Vagina (tissue), 2 donors: ENCODE data around the gene GAB3.

ENCODE experiments used
- CTCF ChIP-seq, 3 experiments: fragments of 450-650 bp in 2 of 3; fragments of 200-600 bp in 1 of 3; sonication (generic) in 1 of 3; IDR thresholded peaks; one replicate each; pipeline ENCODE4 v1.5.1; 2017 to 2019; ENCODE audit warnings: antibody characterized with exemption in 3 of 3, mild to moderate bottlenecking in 2 of 3, moderate library complexity in 2 of 3
- POLR2AphosphoS5 ChIP-seq, 2 donors: sonication (generic); formaldehyde crosslinking; IDR thresholded peaks; one replicate each; pipeline ENCODE4 v1.9.0; 2017; ENCODE audit warnings: antibody characterized with exemption in 2 of 2, mild to moderate bottlenecking in 2 of 2, low read depth in 1 of 2; ENCODE audit not compliant: insufficient read depth in 1 of 2

DNA sequence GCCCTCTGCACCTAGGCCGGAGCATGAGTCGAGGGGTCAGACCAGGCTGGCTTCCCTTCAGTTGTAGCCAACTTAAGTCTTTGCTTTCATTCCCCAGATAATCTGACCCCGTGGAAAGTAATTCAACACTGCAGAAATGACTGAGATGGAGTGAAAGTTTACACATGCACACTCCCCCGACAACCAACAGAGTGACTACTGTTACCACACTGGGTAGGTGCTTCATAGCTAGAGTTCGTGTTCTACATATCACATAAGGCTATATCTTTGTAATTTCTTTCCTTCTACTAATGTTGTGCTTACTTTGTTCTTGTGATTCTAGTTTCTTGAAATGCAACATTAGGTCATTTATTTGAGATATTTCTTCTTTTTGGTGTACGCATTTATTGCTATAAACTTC lies 90.3 kb downstream of the GAB3 start:
- TF ChIP-seq CTCF (IDR thresholded peaks at IDR 0.05) (no peak), POLR2AphosphoS5 (IDR thresholded peaks at IDR 0.05; ENCODE audit: insufficient read depth in 1 of 2, low read depth in 1 of 2) (no peak)
